Fibroblast of pulmonary artery (primary cell): ENCODE results near the gene BACE1-AS.

Source experiments
- DNase-seq: peaks from one replicate; pipeline ENCODE4 v3.0.0-alpha.2; 2010; ENCODE audit warnings: low read depth
- H3K4me3 ChIP-seq: replicated peaks from 2 replicates; pipeline ENCODE4 v1.5.1; 2011; ENCODE audit warnings: low read depth, mild to moderate bottlenecking, control low read depth, low read length, moderate library complexity
- TF ChIP-seq, protein P1 (sequence below): IDR thresholded peaks from 2 replicates; pipeline ENCODE4 v1.5.1; 2011; ENCODE audit warnings: mild to moderate bottlenecking, control low read depth, low read length, inconsistent platforms; ENCODE audit errors: missing control alignments

BACE1-AS gene

DNA sequence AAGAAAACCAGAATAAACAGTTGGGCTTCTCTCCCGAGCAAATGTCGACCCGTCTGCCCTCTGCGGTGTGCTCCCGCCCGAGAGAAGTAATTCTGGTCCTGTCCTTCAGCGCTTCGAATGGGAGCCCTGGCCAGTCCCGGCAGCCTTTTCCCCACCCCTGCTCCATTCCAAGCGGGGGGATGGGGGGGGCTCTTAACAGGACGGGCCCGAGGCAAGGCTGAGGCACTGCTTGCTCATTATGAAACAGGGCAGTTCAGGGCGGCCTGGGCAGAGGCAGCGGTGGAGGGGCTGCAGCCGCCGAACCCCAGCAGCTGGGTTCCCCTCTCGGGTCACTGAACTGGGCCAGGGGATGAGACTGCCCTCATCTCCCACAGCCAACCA is 9.1 kb downstream of the BACE1-AS start:
- TF ChIP-seq, protein P1, sequence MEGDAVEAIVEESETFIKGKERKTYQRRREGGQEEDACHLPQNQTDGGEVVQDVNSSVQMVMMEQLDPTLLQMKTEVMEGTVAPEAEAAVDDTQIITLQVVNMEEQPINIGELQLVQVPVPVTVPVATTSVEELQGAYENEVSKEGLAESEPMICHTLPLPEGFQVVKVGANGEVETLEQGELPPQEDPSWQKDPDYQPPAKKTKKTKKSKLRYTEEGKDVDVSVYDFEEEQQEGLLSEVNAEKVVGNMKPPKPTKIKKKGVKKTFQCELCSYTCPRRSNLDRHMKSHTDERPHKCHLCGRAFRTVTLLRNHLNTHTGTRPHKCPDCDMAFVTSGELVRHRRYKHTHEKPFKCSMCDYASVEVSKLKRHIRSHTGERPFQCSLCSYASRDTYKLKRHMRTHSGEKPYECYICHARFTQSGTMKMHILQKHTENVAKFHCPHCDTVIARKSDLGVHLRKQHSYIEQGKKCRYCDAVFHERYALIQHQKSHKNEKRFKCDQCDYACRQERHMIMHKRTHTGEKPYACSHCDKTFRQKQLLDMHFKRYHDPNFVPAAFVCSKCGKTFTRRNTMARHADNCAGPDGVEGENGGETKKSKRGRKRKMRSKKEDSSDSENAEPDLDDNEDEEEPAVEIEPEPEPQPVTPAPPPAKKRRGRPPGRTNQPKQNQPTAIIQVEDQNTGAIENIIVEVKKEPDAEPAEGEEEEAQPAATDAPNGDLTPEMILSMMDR = no peak
- peak; percentile 26 for DNase-seq
- H3K4me3 ChIP-seq = no peak overlapping the region

DNA sequence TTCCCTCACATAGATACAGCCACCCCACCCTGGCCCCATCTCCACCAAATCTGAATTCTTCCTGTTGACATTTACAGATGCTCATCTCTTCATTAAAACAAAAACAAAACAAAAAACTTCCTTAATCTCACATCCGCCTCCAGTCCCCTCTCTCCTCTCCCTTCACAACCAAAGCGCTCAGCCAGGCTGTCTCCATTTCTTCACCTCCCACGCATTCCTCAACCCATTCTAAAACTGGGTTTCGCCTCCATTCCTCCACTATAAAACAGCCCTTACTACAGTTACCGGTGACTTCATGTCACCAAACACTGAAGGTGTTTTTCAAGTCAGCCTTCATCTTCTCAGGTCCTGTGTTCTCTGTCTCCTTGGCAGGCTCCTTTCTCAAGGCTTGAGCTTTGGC is 9.6 kb downstream of the BACE1-AS start:
- DNase-seq = peak; percentile 70
- TF ChIP-seq, protein P1 = no peak

DNA sequence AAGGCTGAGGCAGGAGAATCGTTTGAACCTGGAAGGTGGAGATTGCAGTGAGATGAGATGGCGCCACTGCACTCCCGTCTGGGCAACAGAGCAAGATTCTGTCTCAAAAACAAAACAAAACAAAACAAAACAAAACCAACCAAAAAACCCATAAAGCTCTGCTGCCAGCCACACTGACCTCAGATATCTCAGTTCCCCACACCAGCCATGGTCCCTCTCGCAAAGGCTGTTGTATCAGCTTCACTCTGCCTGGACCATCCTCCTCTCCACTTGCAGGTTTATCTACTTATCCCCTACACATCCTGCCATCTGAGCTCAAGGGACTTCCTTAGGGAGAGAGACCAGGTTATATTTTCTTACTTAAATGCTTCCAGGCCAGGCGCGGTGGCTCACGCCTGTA is 11.1 kb downstream of the BACE1-AS start:
- no peak overlapping the region for H3K4me3 ChIP-seq
- TF ChIP-seq, protein P1 = no peak
- no peak for DNase-seq

More for the DNA sequence above, 9.6 kb downstream of the BACE1-AS start:
- no peak overlapping the region for H3K4me3 ChIP-seq

DNA sequence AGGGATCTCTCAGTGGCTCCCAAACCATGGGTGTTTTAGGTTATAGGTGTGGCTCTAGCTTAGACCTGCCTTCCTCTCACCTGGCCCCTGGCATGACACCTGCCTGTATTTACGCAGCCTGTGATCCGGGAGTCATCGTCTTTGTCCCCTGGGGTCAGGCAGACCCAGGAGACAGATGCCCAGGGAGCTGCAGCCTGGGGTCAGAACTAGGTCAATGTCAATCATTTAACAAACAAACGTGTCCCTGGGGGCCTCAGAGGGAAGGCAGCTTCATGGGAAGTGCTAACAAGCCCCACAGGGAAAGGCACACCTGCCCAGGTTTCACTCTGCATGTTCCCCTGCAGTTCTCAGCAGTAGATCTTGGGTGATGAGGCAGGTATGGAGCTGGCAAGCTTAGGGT is 12.0 kb downstream of the BACE1-AS start:
- TF ChIP-seq, protein P1 = no peak
- no peak overlapping the region for H3K4me3 ChIP-seq
- DNase-seq = no peak

DNA sequence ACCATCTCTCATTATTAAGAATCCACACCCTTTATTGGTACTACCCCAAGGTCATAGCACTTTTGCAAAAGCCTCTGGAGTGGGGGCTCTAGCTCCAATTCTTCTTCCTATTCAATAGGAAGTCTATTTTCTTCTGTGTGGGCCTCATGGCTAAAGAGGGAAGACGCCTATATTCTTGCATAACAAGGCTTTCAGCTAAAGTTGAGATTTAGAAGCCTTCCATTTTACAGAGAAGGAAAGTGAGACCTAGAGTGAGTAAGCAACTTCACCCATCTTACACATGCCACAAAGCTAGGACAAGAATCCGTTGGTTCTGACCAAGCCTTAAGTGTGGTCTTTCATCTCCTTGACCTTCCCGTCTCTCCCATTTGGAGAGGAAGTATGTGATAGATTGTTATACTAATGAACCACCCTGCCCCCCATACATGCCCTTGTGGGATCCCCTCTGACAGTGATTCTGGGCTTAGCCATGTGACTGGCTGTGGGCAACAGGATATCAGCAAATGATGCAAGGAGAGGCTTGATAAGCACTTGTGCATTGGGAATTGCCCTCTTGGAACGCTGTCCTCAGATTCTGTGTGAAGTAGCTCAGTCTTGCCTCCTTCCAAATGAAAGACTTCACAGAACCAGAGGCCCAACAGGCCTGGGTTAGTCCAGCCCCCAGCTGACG is 12.6 kb downstream of the BACE1-AS start:
- H3K4me3 ChIP-seq = no peak overlapping the region
- no peak for DNase-seq
- TF ChIP-seq, protein P1 = no peak

DNA sequence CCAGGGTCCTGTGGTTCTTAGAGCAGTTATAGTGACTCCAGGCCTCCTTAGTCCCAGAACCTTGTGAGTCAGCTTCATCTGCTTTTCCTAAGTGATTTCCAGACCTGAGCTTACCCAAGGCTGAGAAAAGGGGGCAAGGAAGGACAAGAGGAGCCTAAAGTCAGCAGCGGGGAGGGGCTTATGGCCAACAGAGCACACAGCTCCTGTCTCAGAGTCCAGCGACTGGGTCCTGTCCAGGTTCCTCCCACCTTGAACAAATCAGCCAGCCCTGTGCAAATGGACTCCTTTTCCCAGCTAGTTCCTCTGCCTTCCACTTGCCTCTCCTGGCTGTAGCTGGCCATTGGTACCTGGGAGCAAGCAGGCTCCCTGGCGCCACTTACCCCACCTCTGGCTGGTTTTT is 14.0 kb downstream of the BACE1-AS start:
- TF ChIP-seq, protein P1 = no peak
- H3K4me3 ChIP-seq = no peak overlapping the region
- no peak for DNase-seq

DNA sequence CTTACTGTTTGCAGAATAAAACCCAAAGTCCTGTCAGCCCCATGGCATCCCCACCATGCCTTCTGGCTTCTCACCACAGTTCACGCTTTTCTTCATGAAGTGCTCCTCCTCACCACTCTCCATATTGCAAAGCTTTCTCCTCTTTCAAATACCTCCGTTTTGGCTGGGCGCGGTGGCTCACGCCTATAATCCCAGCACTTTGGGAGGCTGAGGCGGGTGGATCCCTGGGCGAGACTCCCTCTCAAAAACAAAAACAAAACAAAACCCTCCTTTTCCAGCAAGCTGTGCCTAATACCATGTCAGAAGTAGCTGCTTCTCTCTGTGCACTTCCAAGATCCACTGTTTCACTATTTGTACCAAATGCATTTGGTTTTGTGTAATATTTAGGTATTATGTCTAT is 18.2 kb downstream of the BACE1-AS start:
- TF ChIP-seq, protein P1 = no peak

More for the DNA sequence above, 18.2 kb downstream of the BACE1-AS start:
- DNase-seq = no peak
- H3K4me3 ChIP-seq = no peak overlapping the region
